Measurements from ENCODE around the gene CER1.
"Not testable (repeated sequence)": the region's sequence is repeated elsewhere in the genome, so short reads cannot be mapped to it uniquely, and the experiment has no call there.

Gene CER1

DNA sequence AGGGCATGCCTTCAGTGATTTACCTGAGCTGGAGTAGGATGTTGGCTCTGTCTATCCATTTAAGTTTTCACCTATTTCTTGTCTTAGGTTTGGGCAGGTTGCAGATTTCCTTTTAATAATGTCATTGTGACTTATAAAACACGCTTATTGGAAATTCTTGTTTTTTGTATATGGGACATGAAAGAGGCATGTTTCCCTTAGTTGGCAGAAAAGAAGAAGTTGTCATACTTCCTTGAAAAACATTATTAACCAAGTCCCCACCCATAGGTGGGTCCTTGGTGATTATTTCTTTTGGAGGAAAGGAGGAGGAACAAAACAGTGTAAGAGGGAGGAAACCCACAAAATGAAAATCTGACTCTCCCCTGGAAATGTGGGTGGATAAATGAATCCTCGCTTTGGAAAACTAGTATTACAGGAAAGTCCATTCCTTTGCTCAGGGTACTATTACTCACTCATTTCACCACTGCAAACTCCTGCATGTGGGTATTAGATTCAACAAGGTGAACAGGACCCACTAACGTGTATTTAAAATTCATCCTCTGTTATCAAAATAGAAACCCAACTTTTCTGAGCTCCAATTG, 9.3 kb downstream of the CER1 start:
- no peak for DNase-seq

DNA sequence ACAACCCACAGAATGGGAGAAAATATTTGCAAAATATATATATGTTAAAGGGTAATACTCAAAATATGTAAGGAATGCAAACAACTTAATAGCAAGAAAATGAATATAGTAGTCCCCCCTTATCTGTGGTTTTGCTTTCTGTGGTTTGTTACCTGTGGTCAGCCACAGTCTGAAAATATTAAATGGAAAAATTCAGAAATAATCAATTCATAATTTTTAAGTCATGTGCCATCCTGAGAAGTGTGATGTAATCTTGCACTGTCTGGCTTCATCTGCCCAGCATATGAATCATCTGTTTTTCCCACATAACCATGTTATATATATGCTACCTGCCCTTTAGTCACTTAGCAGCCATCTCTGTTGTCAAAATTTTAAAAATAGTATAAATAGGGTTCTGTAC, 11.7 kb downstream of the CER1 start:
- no peak for DNase-seq

DNA sequence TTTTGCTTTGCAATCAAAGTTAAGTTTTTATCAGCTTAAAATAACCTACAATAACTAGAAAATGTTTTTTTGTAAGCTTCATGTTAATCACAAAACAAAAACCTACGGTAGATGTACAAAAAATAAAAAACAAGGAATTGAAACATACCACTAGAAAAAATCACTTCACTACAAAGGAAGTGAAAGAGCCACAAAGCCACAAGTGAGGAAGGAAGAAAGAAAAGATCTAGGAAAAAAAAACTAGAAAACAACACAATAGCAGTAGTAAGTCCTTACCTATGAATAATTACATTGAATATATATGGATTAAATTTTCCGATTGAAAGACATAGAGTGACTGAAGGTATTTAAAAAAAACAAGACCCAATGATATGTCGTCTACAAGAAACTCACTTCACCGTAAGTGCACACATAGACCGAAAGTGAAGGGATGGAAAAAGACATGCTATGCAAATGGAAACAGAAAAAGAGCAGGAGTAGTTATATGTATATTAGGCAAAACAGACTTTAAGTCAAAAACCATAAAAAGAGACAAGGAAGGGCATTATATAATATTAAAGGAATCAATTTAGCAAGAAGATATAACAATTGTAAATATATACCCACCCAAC, 15.9 kb downstream of the CER1 start:
- DNase-seq: peak in 1 of 3 donors; percentile 17

DNA sequence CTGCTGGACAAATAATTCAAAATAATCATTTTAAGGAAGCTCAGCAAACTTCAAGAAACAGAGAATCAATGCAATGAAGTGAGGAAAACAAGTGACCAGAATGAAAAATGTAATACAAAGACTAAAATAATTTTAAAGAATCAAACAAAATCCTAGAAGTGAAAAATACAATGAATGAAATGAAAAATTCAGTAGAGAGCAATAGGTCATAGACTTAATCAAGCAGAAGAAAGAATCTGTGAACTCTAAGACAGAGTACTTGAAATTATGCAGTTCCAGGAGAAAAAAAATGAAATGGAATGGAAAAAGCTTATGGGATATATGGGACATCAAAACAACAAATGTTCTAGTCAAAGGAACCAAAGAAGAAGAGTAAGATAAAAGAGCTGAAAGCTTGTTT, 17.5 kb downstream of the CER1 start:
- no peak for DNase-seq

DNA sequence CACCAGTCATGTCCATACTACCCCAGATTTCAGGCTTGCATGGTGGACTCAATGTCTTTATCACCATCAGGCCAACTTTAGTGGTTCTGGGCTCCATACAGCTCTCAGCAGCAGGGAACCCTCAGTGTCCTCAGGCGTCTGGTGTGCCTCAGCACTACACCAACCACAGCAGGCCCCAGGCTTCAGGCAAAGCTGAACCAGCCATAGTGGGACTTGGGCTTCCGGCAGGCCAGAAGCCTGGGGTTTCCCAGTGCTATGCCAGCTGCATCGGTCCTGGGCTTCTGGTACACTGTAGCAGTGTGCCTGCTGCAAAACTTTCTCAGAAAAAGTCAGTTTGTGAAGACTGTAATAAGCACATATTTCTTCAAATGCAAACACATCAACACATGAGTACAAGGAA, 18.3 kb downstream of the CER1 start:
- DNase-seq: no peak

DNA sequence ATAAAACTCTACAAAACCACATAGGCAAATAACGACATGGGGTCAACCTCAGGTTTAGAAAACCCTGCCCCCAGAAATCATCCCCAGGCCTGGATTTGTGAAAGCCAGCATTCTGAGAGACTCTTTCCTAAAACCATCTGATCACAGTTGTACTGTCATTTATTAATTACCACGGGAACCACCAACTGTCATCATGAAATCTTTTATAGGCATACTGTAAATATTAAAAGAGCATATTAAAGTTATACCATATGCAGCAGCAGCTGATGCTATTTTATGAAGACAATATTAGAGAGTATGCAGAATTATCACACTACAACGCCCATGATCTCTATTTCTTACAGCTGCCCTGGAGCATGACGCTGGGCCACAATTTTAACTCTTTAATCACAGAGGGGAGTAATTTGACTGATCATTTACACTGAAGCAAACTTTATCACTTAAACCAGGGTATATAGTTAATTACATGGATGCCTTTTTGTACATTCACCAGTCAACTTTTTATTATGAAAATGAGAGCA, 20.3 kb downstream of the CER1 start:
- no peak for DNase-seq

DNA sequence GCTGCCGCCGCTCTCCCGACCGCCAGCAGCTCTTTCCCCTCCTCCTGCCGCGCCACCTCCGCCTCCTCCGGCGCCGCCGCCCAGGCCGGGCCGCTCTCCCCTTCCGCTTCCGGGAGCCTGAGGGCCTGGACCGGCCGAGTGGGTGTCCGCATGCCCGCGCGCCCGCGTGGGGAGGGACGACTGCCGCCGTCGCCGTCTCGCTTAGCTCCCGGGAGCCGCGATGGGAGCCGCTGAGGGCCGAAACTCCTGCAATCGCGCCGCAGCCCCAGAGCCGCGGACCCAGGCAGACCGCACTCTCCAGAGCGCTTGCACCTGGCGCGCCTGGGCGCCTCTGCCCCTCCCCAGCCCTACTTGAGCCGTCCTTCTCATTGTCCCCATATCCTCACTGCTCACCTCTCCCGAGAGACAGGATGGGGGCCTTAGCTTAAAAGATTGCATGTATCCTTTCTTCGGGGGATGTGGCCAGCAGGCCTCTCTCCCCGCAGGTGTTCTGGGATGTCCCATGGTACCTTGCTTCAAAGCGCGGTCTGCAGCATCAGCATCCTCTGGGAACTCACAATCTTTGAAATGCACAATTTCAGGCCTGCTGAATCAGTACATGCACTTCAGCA, 29.2 kb downstream of the CER1 start, which contains the start of gene ZDHHC21:
Gene ZDHHC21, minus strand, starts transcription at position 182 of the 611 bp plus-strand sequence. CDS start 19,092 bp downstream, outside the sequence.
- DNase-seq: peak; percentile 70 to 90 (median 82)

DNA sequence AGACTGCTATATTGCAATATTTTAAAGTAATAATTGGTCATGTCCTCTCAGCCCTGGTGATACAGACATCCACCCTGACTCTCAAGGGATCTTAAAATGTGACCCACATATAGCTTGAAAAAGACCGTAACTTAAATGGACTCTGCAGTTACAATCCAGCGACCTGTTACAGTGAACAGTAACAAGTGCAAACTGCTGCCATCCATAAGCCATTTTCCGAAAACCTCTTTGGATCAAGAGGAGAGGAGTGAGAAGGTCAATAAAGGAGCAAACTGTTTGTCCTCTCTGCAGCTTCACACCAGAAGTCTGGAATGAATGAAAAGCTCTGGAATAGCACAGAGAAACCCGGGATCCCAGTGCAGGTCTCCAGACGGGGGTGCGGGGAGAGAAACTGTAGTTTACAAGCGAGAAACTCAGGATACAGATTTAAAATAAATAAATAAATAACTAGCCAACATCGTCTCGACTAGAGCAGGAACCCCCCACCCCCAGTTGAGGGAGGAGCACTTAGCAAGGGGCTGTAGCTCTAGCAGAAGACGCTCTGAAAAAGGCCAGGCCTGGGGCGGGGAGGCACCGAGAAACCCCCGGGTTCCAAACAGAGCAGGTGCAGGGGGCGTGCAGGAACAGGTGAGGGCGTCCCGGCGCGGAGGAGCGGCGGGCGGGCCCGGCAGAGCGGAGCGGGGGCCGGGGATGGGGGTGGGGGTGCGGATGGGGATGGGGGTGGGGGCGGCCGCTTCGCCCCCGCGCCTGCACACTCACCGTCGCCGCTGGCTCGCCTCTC, 29.9 kb downstream of the CER1 start:
- peak; percentile 36 to 69 (median 51) for DNase-seq

DNA sequence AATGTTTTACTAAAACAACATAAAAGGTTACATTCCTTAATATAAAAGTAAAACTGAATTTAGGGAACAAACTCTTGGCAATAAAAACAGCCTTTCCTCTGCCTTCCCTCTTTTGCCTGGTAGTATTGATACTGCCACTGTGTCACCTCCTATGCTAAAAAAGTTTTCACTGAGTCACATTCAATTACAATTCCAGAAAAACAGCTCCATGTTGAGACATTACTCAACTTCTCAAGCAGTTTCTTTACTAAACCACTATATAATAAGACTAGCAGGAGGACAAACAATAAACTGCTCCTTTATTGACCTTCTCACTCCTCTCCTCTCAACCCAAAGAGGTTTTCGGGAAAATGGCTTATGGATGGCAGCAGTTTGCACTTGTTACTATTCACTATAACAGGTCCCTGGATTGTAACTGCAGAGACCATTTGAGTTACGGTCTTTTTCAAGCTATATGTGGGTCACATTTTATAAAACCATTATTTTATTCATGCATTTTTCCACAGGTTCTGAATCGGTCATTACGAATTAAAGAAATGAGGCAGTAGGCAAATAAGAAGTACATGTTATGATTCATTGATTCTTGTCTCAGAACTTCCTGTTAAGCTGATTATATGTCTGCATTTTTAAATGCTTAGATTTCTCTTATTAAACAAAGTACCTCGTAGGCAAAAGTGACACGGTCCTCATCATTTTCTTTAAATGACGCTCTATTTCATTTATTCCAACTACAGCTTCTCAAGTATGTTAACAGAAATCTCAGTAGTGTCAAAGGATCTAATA, 31.4 kb downstream of the CER1 start:
- DNase-seq: peak; percentile 13 to 58 (median 46)

DNA sequence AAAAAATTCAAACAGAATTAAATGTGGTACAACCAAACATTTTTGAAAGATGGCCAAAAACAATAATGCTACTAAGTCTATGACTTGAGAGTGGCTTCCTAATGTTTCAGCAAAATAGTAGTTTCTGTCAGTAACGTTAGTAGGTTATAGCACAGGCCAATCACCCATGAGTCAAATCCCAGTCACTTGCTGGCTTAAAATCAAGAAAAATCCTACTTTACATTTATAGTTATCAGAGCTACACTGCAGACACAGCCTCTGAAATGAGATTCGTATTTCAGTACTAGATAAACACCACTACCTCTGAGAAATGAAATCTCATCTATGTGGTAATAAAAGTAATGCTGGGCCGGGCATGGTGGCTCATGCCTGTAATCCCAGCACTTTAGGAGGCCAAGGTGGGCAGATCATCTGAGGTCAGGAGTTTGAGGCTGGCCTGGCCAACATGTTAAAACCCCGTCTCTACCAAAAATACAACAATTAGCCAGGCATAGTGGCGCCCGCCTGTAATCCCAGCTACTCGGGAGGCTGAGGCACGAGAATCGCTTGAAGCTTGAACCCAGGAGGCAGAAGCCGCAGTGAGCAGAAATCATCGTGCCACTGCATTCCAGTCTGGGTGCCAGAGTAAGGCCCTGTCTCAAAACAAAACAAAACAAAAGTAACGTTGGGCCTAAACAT, 35.4 kb downstream of the CER1 start:
- no peak for DNase-seq

DNA sequence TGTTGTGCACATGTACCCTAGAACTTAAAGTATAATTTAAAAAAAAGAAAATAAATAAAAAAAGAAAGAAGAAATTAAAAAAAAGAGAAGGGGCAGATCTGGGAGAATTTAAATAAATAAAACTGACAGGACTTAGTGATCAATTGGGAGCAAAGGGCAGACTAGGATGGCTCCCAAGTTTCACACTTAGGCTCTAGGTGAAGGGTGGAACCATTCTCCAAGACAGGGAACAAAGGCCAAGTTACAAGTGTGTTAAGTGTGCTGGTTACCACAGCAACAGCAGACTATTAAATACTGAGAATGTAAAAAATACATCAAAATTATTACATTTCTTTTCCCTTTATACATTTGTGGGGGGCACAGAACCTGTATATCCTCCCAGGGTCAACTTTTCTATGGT, 36.4 kb downstream of the CER1 start:
- no peak for DNase-seq

DNA sequence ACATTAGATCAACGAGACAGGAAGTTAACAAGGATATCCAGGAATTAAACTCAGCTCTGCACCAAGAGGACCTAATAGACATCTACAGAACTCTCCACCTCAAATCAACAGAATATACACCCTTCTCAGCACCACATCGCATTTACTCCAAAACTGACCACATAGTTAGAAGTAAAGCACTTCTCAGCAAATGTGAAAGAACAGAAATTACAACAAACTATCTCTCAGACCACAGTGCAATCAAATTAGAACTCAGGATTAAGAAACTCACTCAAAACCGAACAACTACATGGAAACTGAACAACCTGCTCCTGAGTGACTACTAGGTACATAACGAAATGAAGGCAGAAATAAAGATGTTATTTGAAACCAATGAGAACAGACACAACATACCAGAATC, 39.9 kb downstream of the CER1 start:
- DNase-seq: not testable (repeated sequence)

DNA sequence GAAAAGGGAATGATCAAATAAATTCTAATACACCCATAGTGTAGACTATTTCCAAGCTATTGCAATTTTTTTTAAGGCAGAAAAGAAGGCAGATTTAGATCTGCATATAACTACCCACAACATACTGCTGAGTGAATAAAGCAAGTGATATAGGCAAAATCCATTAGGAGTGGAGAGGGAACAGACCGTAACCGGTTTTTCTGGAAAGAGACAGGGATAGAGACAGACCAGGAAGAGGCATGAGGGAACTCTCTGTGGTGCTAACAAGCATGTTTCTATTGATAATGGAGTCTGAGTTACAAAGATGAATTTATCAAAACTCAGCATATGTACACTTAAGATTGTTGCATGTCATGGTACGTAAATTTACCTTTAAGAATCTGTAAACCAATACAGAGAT, 43.8 kb downstream of the CER1 start:
- DNase-seq: no peak

DNA sequence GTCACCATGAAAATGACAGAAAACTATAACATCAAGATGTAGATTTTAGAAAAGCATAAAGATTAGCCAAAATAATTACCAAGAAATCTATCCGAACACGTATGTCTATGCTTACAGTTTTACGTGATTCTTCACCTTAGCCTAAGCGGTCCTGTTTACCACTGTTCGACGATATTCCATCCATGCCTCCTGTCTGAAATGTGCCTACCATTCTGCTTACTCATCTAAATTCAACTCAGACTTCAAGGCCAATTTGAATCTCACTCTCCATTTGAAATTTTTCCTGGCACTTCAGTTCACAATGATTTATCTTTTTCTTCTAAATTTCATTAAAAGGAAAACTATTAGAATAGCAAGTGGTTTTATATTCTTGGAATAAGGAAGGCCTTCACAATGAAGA, 44.7 kb downstream of the CER1 start:
- DNase-seq: no peak

DNA sequence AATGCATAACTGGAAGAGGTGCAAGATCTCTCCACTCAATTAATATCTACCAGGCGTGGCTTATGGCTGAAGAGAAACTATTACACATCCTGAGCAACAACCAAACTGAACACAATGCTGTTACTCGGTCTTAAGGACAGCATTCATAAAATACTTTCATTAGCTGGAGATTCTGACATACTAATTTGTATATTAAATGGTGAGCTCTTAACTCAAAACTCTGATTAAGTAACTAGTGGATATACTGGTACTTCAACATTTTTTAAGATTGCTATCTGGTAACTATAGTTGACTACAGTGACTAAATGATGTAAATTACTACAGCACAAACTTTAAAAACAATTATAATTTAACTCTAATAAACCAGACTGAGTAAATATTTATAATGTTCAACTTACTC, 45.1 kb downstream of the CER1 start:
- DNase-seq: no peak

DNA sequence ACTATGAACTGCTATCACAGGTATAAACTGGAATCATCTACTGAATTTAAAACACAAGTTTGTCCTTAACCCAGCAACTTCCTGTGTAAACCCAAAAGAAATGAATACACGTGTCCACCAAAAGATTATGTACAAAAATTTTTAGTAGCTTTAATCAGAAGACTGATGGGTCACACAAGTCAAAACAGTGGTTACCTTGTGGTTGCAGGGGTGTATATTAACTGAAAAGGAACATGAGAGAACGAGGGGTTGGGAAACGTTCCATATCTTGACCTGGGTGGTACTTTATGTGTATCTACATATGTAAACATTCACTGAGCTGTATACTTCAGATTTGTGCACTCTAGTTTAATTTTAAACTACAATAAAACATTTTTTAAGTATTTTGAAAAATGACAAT, 47.9 kb downstream of the CER1 start:
- DNase-seq: no peak

DNA sequence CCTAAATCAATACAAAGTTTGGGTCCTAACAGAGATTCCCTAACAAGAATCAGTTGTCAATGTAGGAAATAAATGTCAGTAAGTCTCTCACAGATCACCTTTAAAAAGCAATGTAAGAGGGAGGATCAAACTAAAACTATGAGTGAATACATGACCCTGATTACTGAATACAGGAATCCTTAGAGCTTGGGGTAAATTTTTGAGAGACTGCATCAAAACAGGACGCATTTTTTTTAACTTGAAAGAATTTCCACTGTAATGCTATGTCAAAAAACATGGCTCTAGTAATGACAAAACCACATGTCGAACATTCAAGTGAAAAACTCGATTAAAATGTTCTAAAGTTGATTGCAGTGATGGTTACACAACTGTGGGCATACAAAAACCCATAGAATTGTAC, 51.2 kb downstream of the CER1 start:
- no peak for DNase-seq

DNA sequence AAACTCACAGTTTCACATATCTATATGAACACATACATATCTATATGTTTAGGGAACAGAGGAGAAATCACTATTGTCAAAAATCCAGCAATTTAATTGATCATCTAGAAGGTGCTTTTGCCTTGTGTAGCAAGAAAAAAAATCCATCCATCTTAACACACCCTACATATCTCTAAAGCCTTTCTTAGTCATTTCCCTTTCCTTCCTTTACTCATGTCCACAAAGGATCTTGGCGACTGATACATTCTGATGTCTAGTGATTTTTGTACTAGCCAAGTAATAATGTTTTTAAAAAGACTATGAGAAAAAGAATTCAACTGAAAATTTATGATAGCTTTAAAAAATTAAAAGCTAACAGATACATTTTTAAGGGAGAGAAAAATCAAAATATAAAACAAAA, 51.8 kb downstream of the CER1 start:
- DNase-seq: peak in 1 of 3 donors; percentile 5

Data from suppressor macrophage treated with lipopolysaccharide for 1 hour (primary cell).